Measurements from ENCODE around the gene SLMAP.

- TF ChIP-seq, protein P1, sequence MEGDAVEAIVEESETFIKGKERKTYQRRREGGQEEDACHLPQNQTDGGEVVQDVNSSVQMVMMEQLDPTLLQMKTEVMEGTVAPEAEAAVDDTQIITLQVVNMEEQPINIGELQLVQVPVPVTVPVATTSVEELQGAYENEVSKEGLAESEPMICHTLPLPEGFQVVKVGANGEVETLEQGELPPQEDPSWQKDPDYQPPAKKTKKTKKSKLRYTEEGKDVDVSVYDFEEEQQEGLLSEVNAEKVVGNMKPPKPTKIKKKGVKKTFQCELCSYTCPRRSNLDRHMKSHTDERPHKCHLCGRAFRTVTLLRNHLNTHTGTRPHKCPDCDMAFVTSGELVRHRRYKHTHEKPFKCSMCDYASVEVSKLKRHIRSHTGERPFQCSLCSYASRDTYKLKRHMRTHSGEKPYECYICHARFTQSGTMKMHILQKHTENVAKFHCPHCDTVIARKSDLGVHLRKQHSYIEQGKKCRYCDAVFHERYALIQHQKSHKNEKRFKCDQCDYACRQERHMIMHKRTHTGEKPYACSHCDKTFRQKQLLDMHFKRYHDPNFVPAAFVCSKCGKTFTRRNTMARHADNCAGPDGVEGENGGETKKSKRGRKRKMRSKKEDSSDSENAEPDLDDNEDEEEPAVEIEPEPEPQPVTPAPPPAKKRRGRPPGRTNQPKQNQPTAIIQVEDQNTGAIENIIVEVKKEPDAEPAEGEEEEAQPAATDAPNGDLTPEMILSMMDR (IDR thresholded peaks at IDR 0.05), result no peak
- TF ChIP-seq POLR2A (IDR thresholded peaks at IDR 0.05), result no peak
- TF ChIP-seq POLR2AphosphoS5 (IDR thresholded peaks at IDR 0.05), result no peak
These were observed 49.2 kb downstream of the SLMAP start for GRCh38 chr3:57805266-57805665.

Measured in sigmoid colon (tissue), 4 donors.